ENCODE measurements around the gene FYB2. TPM values are rescaled to one million over a fixed set of nuclear protein-coding genes. Genes with fewer than 3 reads are reported as not detected.

Gene FYB2
- total and polyA plus RNA-seq, 4 donors = 2.4 to 5.7 (median 2.5) TPM

- no peak overlapping the region for H3K4me3 ChIP-seq (ENCODE audit: low read depth, low read length)
- no peaks in the 10 kb centered on the region for H3K27me3 ChIP-seq (ENCODE audit: control insufficient read depth, insufficient read depth, low read length)
- DNase-seq (ENCODE audit: low read depth in 4 of 6, low spot score in 6 of 6) = peak in 1 of 6 donors; percentile 32
- 63% methylated on average over 6 of the region's 9 CpGs for WGBS (ENCODE audit: insufficient coverage)
- no peaks in the 10 kb centered on the region for H3K4me1 ChIP-seq (ENCODE audit: control insufficient read depth, insufficient read depth, low read length)
- H3K9me3 ChIP-seq (ENCODE audit: control insufficient read depth, insufficient read depth, low read length) = peaks cover 2% of the 10 kb centered on the region
- H3K27ac ChIP-seq (ENCODE audit: low read depth, low read length) = no peak overlapping the region
- H3K36me3 ChIP-seq (ENCODE audit: control insufficient read depth, insufficient read depth, low read length) = no peaks in the 10 kb centered on the region
Observed at GRCh38 chr1:56837244-56837939, 18.2 kb upstream of the FYB2 start.

DNA sequence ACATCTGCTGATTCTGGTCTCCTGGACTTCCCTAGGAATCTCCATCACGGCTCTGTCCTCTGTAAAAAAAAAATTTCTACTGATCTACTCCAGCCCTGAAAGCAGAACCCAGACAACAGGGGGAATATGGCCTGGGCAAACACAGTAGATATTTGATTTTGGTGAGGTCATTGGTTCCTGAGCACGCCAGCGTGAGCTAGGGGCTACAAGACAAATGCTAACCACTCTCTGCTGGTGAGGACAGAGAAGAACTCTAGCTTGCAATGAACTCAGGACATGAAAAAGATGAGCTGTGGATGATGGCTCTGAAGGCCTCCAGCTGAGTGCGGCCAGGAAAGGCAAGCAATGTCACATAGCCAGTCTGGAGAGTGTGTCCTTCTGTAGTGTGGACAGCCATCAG, 17.2 kb upstream of the FYB2 start:
- Histone ChIP-seq H3K27me3 (ENCODE audit: control insufficient read depth, insufficient read depth, low read length) (no peaks in the 10 kb centered on the region), H3K4me1 (ENCODE audit: control insufficient read depth, insufficient read depth, low read length) (no peaks in the 10 kb centered on the region), H3K27ac (ENCODE audit: low read depth, low read length) (no peak overlapping the region), H3K9me3 (ENCODE audit: control insufficient read depth, insufficient read depth, low read length) (peaks cover 2% of the 10 kb centered on the region), H3K36me3 (ENCODE audit: control insufficient read depth, insufficient read depth, low read length) (no peaks in the 10 kb centered on the region), H3K4me3 (ENCODE audit: low read depth, low read length) (no peak overlapping the region)
- 94% methylated on average over 3 of the region's 4 CpGs for WGBS (ENCODE audit: insufficient coverage)
- DNase-seq (ENCODE audit: low read depth in 4 of 6, low spot score in 6 of 6) = no peak

DNA sequence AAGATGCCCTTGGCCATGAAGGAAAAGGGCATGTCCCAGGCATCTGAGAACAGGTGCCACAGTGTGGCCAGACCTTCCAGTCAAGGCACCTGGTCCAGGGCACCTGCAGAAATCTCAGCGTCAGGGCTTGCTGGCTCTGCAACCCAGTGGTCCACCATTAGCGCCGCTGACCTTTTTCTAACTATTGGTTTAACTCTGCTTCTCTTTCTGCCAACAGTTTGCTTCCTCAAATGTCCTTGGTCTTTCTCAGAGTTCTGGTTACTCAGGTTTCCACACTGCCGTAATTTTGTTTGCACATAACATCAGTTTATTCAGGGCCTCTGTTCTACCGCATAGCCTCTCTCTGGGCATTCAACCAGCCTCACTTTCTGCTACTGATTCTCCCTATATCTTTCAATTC, 16.5 kb upstream of the FYB2 start:
- H3K4me1 ChIP-seq (ENCODE audit: control insufficient read depth, insufficient read depth, low read length) = no peaks in the 10 kb centered on the region
- H3K27ac ChIP-seq (ENCODE audit: low read depth, low read length) = no peak overlapping the region
- no peak overlapping the region for H3K4me3 ChIP-seq (ENCODE audit: low read depth, low read length)
- peaks cover 2% of the 10 kb centered on the region for H3K9me3 ChIP-seq (ENCODE audit: control insufficient read depth, insufficient read depth, low read length)
- no peaks in the 10 kb centered on the region for H3K36me3 ChIP-seq (ENCODE audit: control insufficient read depth, insufficient read depth, low read length)
- 100% methylated on average over 5 of the region's 5 CpGs for WGBS (ENCODE audit: insufficient coverage)
- DNase-seq (ENCODE audit: low read depth in 4 of 6, low spot score in 6 of 6) = no peak
- H3K27me3 ChIP-seq (ENCODE audit: control insufficient read depth, insufficient read depth, low read length) = no peaks in the 10 kb centered on the region

DNA sequence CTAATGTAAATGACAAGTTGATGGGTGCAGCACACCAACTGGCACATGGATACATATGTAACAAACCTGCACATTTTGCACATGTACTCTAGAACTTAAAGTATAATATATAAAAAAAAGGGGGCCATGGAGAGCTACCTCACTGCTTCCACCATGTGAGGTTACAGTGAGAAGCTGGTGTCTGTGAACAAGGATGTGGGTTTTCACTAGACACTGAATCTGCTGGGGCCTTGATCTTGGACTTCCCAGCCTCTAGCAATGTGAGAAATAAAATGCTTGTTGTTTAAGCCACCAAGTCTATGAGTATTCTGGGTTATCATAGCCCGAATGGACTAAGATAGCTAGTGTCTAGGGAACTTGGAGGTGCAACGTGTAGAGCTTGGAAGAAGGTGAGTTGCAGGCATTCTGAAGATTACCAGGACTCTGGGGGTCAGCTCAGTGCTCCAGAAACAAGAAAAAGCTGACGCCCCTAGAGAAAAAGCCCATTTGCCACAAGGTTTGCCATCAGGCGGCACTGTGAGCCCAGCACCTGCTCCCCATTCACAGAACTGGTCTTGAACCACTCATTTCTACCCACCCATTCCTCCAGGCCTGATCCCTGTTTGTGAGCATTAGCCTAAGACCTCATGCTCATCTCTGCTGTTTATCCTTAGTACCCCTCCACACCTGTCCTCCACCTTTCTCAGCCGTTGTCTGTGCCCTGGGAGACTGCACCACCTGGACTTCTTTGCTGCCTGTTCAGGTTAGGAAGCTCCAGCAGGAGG, 15.1 kb upstream of the FYB2 start:
- H3K4me3 ChIP-seq (ENCODE audit: low read depth, low read length) = no peak overlapping the region
- H3K27ac ChIP-seq (ENCODE audit: low read depth, low read length) = no peak overlapping the region
- no peaks in the 10 kb centered on the region for H3K27me3 ChIP-seq (ENCODE audit: control insufficient read depth, insufficient read depth, low read length)
- H3K9me3 ChIP-seq (ENCODE audit: control insufficient read depth, insufficient read depth, low read length) = peaks cover under 1% of the 10 kb centered on the region
- H3K4me1 ChIP-seq (ENCODE audit: control insufficient read depth, insufficient read depth, low read length) = no peaks in the 10 kb centered on the region
- no peaks in the 10 kb centered on the region for H3K36me3 ChIP-seq (ENCODE audit: control insufficient read depth, insufficient read depth, low read length)
- no peak for DNase-seq (ENCODE audit: low read depth in 4 of 6, low spot score in 6 of 6)
- WGBS (ENCODE audit: insufficient coverage) = 93% methylated on average over 4 of the region's 5 CpGs

DNA sequence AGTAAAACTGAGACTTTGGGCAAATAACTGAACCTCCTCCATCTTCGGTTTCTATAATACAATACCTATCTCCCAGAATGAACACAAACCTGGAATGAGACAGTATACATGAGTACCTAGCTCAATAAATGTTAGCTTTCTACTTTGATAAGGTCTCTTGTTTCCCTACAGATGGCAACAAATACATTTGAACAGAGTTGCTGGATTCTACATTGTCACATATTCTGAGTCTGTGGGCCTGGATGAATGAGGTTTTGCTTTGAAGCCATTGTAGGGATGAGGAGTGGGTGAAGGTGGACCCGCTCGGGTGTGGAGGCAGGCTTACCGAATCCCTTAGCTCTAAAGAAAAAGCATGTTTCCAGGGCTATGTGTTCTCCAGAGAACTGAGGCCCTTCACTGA, 13.9 kb upstream of the FYB2 start:
- no peaks in the 10 kb centered on the region for H3K9me3 ChIP-seq (ENCODE audit: control insufficient read depth, insufficient read depth, low read length)
- no peaks in the 10 kb centered on the region for H3K27me3 ChIP-seq (ENCODE audit: control insufficient read depth, insufficient read depth, low read length)
- H3K4me3 ChIP-seq (ENCODE audit: low read depth, low read length) = no peak overlapping the region
- 100% methylated on average over 2 of the region's 4 CpGs for WGBS (ENCODE audit: insufficient coverage)
- no peak overlapping the region for H3K27ac ChIP-seq (ENCODE audit: low read depth, low read length)
- no peaks in the 10 kb centered on the region for H3K4me1 ChIP-seq (ENCODE audit: control insufficient read depth, insufficient read depth, low read length)
- H3K36me3 ChIP-seq (ENCODE audit: control insufficient read depth, insufficient read depth, low read length) = no peaks in the 10 kb centered on the region
- peak in 2 of 6 donors; percentile 41 to 76 for DNase-seq (ENCODE audit: low read depth in 4 of 6, low spot score in 6 of 6)

- H3K4me3 ChIP-seq (ENCODE audit: low read depth, low read length) = no peak overlapping the region
- peak; percentile 56 to 97 (median 80) for DNase-seq (ENCODE audit: low read depth in 4 of 6, low spot score in 6 of 6)
- H3K4me1 ChIP-seq (ENCODE audit: control insufficient read depth, insufficient read depth, low read length) = no peaks in the 10 kb centered on the region
- WGBS (ENCODE audit: insufficient coverage) = 0% methylated on average over 1 of the region's 8 CpGs
- no peaks in the 10 kb centered on the region for H3K9me3 ChIP-seq (ENCODE audit: control insufficient read depth, insufficient read depth, low read length)
- no peaks in the 10 kb centered on the region for H3K36me3 ChIP-seq (ENCODE audit: control insufficient read depth, insufficient read depth, low read length)
- no peaks in the 10 kb centered on the region for H3K27me3 ChIP-seq (ENCODE audit: control insufficient read depth, insufficient read depth, low read length)
- H3K27ac ChIP-seq (ENCODE audit: low read depth, low read length) = no peak overlapping the region
Observed at GRCh38 chr1:56831871-56832693, 12.9 kb upstream of the FYB2 start.

DNA sequence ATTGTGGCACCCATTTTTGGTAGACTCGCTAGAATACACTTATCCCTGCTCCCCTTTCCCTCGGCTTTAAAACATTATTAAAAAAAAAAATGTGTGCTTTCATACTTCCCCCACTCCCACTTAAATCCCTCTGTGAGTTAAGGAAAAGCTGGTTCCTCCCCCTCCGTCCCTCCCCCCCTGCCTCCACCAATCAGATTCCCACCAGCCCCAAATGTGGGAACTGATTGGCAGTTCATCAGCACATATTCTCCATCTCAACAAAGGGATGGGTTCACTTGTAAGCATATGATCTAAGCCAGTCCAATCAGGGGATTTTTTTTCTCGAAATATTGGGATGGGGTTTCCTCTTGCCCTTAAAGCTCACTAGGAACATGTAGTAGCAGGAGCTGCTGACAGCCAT, 10.8 kb upstream of the FYB2 start:
- Histone ChIP-seq H3K9me3 (ENCODE audit: control insufficient read depth, insufficient read depth, low read length) (no peaks in the 10 kb centered on the region), H3K4me1 (ENCODE audit: control insufficient read depth, insufficient read depth, low read length) (no peaks in the 10 kb centered on the region), H3K4me3 (ENCODE audit: low read depth, low read length) (no peak overlapping the region), H3K36me3 (ENCODE audit: control insufficient read depth, insufficient read depth, low read length) (no peaks in the 10 kb centered on the region), H3K27ac (ENCODE audit: low read depth, low read length) (no peak overlapping the region), H3K27me3 (ENCODE audit: control insufficient read depth, insufficient read depth, low read length) (no peaks in the 10 kb centered on the region)
- 83% methylated on average over 1 of the region's 4 CpGs for WGBS (ENCODE audit: insufficient coverage)
- DNase-seq (ENCODE audit: low read depth in 4 of 6, low spot score in 6 of 6) = no peak

GRCh38 chr1:56827711-56828110, 8.5 kb upstream of the FYB2 start:
- Histone ChIP-seq H3K27ac (ENCODE audit: low read depth, low read length) (no peak overlapping the region), H3K27me3 (ENCODE audit: control insufficient read depth, insufficient read depth, low read length) (no peaks in the 10 kb centered on the region), H3K4me3 (ENCODE audit: low read depth, low read length) (no peak overlapping the region), H3K4me1 (ENCODE audit: control insufficient read depth, insufficient read depth, low read length) (no peaks in the 10 kb centered on the region), H3K36me3 (ENCODE audit: control insufficient read depth, insufficient read depth, low read length) (no peaks in the 10 kb centered on the region), H3K9me3 (ENCODE audit: control insufficient read depth, insufficient read depth, low read length) (no peaks in the 10 kb centered on the region)
- peak in 1 of 6 donors; percentile 50 for DNase-seq (ENCODE audit: low read depth in 4 of 6, low spot score in 6 of 6)

GRCh38 chr1:56825436-56825835, 6.2 kb upstream of the FYB2 start:
- no peaks in the 10 kb centered on the region for H3K36me3 ChIP-seq (ENCODE audit: control insufficient read depth, insufficient read depth, low read length)
- H3K4me3 ChIP-seq (ENCODE audit: low read depth, low read length) = no peak overlapping the region
- no peaks in the 10 kb centered on the region for H3K27me3 ChIP-seq (ENCODE audit: control insufficient read depth, insufficient read depth, low read length)
- H3K4me1 ChIP-seq (ENCODE audit: control insufficient read depth, insufficient read depth, low read length) = peaks cover 4% of the 10 kb centered on the region
- no peak overlapping the region for H3K27ac ChIP-seq (ENCODE audit: low read depth, low read length)
- 71% methylated on average over 3 of the region's 4 CpGs for WGBS (ENCODE audit: insufficient coverage)
- DNase-seq (ENCODE audit: low read depth in 4 of 6, low spot score in 6 of 6) = no peak
- no peaks in the 10 kb centered on the region for H3K9me3 ChIP-seq (ENCODE audit: control insufficient read depth, insufficient read depth, low read length)
